ENCODE results near the gene HDGFL3. TPM values are rescaled to one million over a fixed set of nuclear protein-coding genes. Genes with fewer than 3 reads are reported as not detected.

The HDGFL3 gene
- total RNA-seq, 3 donors from 2014 or later = 19.0 to 42.4 (median 34.7) TPM

GRCh38 chr15:83204697-83205096, 2.9 kb downstream of the HDGFL3 start:
- Histone ChIP-seq H3K9me3 (no peaks in the 10 kb centered on the region), H3K4me1 (peaks cover 0 to 5% of the 10 kb centered on the region in 2 donors), H3K4me3 (no peak overlapping the region), H3K27me3 (no peaks in the 10 kb centered on the region), H3K36me3 (no peaks in the 10 kb centered on the region), H3K27ac (no peak overlapping the region)
- TF ChIP-seq CTCF (IDR thresholded peaks at IDR 0.05) = no peak
- no peak for TF ChIP-seq POLR2AphosphoS5 (IDR thresholded peaks at IDR 0.05)
- TF ChIP-seq POLR2A (IDR thresholded peaks at IDR 0.05) = no peak
- no peak for DNase-seq (ENCODE audit: low spot score in 2 of 2)
- intact Hi-C loops (cut with DNase I; ENCODE audit: low total_unique reads) = no loop called here

GRCh38 chr15:83203543-83203942, 4.1 kb downstream of the HDGFL3 start:
- Histone ChIP-seq H3K9me3 (no peaks in the 10 kb centered on the region), H3K4me3 (no peak overlapping the region), H3K36me3 (no peaks in the 10 kb centered on the region), H3K4me1 (peaks cover 0 to 5% of the 10 kb centered on the region in 2 donors), H3K27me3 (no peaks in the 10 kb centered on the region), H3K27ac (no peak overlapping the region)
- TF ChIP-seq POLR2AphosphoS5 (IDR thresholded peaks at IDR 0.05) = no peak
- no peak for TF ChIP-seq CTCF (IDR thresholded peaks at IDR 0.05)
- no peak for TF ChIP-seq POLR2A (IDR thresholded peaks at IDR 0.05)
- intact Hi-C loops (cut with DNase I; ENCODE audit: low total_unique reads) = no loop called here
- DNase-seq (ENCODE audit: low spot score in 2 of 2) = no peak

GRCh38 chr15:83200589-83200988, 7.0 kb downstream of the HDGFL3 start:
- intact Hi-C loops (cut with DNase I; ENCODE audit: low total_unique reads) = no loop called here
- no peaks in the 10 kb centered on the region for H3K36me3 ChIP-seq
- H3K4me1 ChIP-seq = peaks cover 0 to 5% of the 10 kb centered on the region in 2 donors
- H3K4me3 ChIP-seq = no peak overlapping the region
- H3K27me3 ChIP-seq = no peaks in the 10 kb centered on the region
- DNase-seq (ENCODE audit: low spot score in 2 of 2) = no peak
- TF ChIP-seq POLR2AphosphoS5 (IDR thresholded peaks at IDR 0.05) = no peak
- H3K9me3 ChIP-seq = no peaks in the 10 kb centered on the region
- H3K27ac ChIP-seq = no peak overlapping the region

- H3K4me3 ChIP-seq = no peak overlapping the region
- no peaks in the 10 kb centered on the region for H3K36me3 ChIP-seq
- no peak overlapping the region for H3K27ac ChIP-seq
- TF ChIP-seq CTCF (IDR thresholded peaks at IDR 0.05) (no peak), POLR2AphosphoS5 (IDR thresholded peaks at IDR 0.05) (no peak), POLR2A (IDR thresholded peaks at IDR 0.05) (no peak)
- no peak for DNase-seq (ENCODE audit: low spot score in 2 of 2)
- intact Hi-C loops (cut with DNase I; ENCODE audit: low total_unique reads) = no loop called here
- H3K9me3 ChIP-seq = no peaks in the 10 kb centered on the region
- peaks cover 0 to 5% of the 10 kb centered on the region in 2 donors for H3K4me1 ChIP-seq
- H3K27me3 ChIP-seq = no peaks in the 10 kb centered on the region
Observed at GRCh38 chr15:83200162-83200561, 7.5 kb downstream of the HDGFL3 start.

- H3K36me3 ChIP-seq = no peaks in the 10 kb centered on the region
- H3K27me3 ChIP-seq = no peaks in the 10 kb centered on the region
- intact Hi-C loops (cut with DNase I; ENCODE audit: low total_unique reads) = no loop called here
- H3K27ac ChIP-seq = no peak overlapping the region
- peaks cover 0 to 4% of the 10 kb centered on the region in 2 donors for H3K4me1 ChIP-seq
- DNase-seq (ENCODE audit: low spot score in 2 of 2) = no peak
- TF ChIP-seq POLR2AphosphoS5 (IDR thresholded peaks at IDR 0.05) = no peak
- no peaks in the 10 kb centered on the region for H3K9me3 ChIP-seq
- no peak overlapping the region for H3K4me3 ChIP-seq
Observed at GRCh38 chr15:83199288-83199687, 8.3 kb downstream of the HDGFL3 start.

GRCh38 chr15:83198476-83198875, 9.1 kb downstream of the HDGFL3 start:
- no peak for TF ChIP-seq POLR2AphosphoS5 (IDR thresholded peaks at IDR 0.05)
- TF ChIP-seq CTCF (IDR thresholded peaks at IDR 0.05) = no peak
- no peak for TF ChIP-seq POLR2A (IDR thresholded peaks at IDR 0.05)
- Histone ChIP-seq H3K4me1 (no peaks in the 10 kb centered on the region), H3K36me3 (no peaks in the 10 kb centered on the region), H3K9me3 (no peaks in the 10 kb centered on the region), H3K27ac (no peak overlapping the region), H3K27me3 (no peaks in the 10 kb centered on the region), H3K4me3 (no peak overlapping the region)
- intact Hi-C loops (cut with DNase I; ENCODE audit: low total_unique reads) = no loop called here
- no peak for DNase-seq (ENCODE audit: low spot score in 2 of 2)

Data from breast epithelium (tissue), 4 donors.